RWPE2 (cell line): Measurements from ENCODE around the gene INSC.

ENCODE experiments used
- ATAC-seq: fragments of 200-7000 bp; cut with Tn5 transposase; 3 replicates; pipeline ENCODE4 v1.9.1; 2021; ENCODE audit warnings: low read depth
- DNase-seq: peaks from one replicate; pipeline ENCODE4 v3.0.0-alpha.2; 2020; ENCODE audit warnings: low spot score
- H3K27ac ChIP-seq: fragments of 450-650 bp; 2 replicates; pipeline ENCODE4 v1.5.1; 2017; ENCODE audit warnings: mild to moderate bottlenecking; ENCODE audit not compliant: poor library complexity, severe bottlenecking
- H3K27me3 ChIP-seq: fragments of 250-450 bp; sonication (Bioruptor Pico); 2 replicates; pipeline ENCODE4 v1.5.1; 2021; ENCODE audit warnings: mild to moderate bottlenecking, moderate library complexity; ENCODE audit not compliant: insufficient read depth, poor library complexity, severe bottlenecking
- H3K36me3 ChIP-seq: fragments of 250-450 bp; sonication (Bioruptor Pico); 2 replicates; pipeline ENCODE4 v1.5.1; 2020; ENCODE audit warnings: low read depth, mild to moderate bottlenecking, moderate library complexity
- H3K4me1 ChIP-seq: fragments of 250-450 bp; sonication (Bioruptor Pico); 2 replicates; pipeline ENCODE4 v1.5.1; 2021; ENCODE audit warnings: mild to moderate bottlenecking, moderate library complexity; ENCODE audit not compliant: insufficient read depth, poor library complexity, severe bottlenecking
- H3K4me3 ChIP-seq: fragments of 250-450 bp; sonication (Bioruptor Pico); 2 replicates; pipeline ENCODE4 v1.5.1; 2021; ENCODE audit warnings: mild to moderate bottlenecking, moderate library complexity; ENCODE audit not compliant: severe bottlenecking
- H3K9me3 ChIP-seq: fragments of 250-450 bp; sonication (Bioruptor Pico); 2 replicates; pipeline ENCODE4 v1.5.1; 2021; ENCODE audit warnings: mild to moderate bottlenecking, moderate library complexity; ENCODE audit not compliant: severe bottlenecking
- TF ChIP-seq, protein P1 (sequence below): fragments of 450-650 bp; IDR thresholded peaks from one replicate; pipeline ENCODE4 v1.5.1; 2017; ENCODE audit warnings: mild to moderate bottlenecking, moderate library complexity; ENCODE audit not compliant: poor library complexity, severe bottlenecking

The INSC gene

DNA sequence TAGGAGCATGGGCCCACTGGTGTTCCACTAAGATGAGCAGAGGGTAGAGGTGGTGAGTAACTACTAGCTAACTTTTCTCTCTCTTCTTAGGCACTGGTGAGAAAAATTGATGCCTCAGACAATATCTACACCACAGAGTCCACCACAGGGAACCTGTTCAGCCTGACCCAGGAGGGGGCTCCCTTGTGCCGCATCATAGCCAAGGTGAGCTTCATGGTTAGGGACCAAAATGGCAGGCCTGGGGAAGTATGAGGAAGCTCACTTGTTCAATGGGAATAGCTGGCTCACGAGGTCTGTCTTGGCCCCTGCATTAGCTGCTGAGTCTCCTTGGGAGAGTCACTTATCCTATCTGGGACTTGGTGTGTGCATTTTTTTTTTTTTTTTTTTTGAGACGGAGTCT is 75.9 kb downstream of the INSC start:
- Histone ChIP-seq H3K4me1 (no peaks in the 10 kb centered on the region), H3K36me3 (no peaks in the 10 kb centered on the region), H3K9me3 (no peaks in the 10 kb centered on the region), H3K27ac (no peak overlapping the region), H3K4me3 (no peak overlapping the region), H3K27me3 (no peaks in the 10 kb centered on the region)
- no peak for DNase-seq
- ATAC-seq: no peak
- TF ChIP-seq, protein P1, sequence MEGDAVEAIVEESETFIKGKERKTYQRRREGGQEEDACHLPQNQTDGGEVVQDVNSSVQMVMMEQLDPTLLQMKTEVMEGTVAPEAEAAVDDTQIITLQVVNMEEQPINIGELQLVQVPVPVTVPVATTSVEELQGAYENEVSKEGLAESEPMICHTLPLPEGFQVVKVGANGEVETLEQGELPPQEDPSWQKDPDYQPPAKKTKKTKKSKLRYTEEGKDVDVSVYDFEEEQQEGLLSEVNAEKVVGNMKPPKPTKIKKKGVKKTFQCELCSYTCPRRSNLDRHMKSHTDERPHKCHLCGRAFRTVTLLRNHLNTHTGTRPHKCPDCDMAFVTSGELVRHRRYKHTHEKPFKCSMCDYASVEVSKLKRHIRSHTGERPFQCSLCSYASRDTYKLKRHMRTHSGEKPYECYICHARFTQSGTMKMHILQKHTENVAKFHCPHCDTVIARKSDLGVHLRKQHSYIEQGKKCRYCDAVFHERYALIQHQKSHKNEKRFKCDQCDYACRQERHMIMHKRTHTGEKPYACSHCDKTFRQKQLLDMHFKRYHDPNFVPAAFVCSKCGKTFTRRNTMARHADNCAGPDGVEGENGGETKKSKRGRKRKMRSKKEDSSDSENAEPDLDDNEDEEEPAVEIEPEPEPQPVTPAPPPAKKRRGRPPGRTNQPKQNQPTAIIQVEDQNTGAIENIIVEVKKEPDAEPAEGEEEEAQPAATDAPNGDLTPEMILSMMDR: no peak

DNA sequence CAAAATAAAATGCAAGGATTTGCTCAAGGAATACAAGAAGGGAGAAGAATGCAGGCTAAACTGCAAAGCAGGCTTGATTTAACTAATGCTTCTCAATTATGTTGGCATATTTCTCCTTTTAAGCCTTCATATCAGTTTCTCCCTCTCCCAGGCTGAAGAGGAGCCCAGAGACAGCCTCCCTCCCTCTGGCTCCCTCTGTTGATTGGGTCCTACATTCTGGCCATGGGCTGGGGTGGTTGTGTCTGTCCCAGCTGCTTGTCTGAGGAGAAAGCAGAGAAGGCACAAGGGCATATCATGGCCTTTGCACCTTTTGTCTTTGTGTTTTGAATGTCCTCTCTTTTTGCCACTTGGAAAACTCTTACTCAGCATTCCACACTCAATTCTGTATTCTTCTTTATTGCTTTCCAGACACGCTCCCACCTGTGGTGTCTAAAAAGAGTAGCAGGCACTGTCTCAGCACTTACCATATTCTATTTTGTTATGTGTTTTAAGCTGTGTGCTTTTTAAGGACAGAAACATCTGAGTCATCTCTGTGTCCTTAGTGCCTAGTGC is 77.4 kb downstream of the INSC start:
- no peak for ATAC-seq

DNA sequence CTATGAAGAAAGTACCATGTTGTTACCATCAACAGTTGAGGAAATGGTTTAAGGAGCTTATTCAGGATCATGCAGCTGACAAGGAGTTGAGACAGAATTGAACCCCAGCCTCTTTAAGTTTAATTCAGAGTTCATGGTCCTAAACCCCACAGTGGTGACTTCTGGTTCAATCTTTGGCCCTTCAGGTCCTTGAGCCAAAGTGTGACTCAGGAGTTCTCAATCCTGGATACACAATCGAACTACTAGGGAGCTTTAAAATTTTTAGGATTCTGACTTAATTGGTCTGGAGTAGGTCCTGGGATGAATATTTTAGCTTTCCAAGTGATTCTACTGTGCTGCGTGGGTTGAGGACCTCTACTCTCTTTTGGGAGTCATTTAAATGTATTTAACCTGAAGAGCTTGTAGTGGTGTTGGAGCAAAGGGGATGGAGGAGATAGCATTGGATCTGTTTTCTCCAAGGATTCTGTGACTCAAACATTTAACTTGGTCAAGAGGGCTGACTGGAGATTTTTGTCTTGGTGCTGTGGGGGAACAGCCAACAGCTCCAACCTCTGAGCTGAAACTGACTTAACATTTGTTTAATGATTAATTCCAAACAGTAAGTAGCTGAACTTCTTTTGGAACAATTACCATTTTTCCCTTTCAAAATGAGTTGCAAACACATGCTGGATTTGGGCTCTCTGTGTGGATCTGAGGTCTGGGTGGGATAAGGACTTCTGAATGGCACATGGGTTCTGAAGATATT is 80.1 kb downstream of the INSC start:
- Histone ChIP-seq H3K4me3 (no peak overlapping the region), H3K9me3 (no peaks in the 10 kb centered on the region), H3K27me3 (no peaks in the 10 kb centered on the region), H3K4me1 (no peaks in the 10 kb centered on the region), H3K27ac (no peak overlapping the region), H3K36me3 (no peaks in the 10 kb centered on the region)
- TF ChIP-seq, protein P1: no peak
- ATAC-seq: no peak; the same call in 2 of the 3 replicates
- no peak for DNase-seq

More for the DNA sequence above, 77.4 kb downstream of the INSC start:
- Histone ChIP-seq H3K9me3 (no peaks in the 10 kb centered on the region), H3K27ac (no peak overlapping the region), H3K27me3 (no peaks in the 10 kb centered on the region), H3K4me1 (no peaks in the 10 kb centered on the region), H3K4me3 (no peak overlapping the region), H3K36me3 (no peaks in the 10 kb centered on the region)
- no peak for DNase-seq
- TF ChIP-seq, protein P1: no peak

DNA sequence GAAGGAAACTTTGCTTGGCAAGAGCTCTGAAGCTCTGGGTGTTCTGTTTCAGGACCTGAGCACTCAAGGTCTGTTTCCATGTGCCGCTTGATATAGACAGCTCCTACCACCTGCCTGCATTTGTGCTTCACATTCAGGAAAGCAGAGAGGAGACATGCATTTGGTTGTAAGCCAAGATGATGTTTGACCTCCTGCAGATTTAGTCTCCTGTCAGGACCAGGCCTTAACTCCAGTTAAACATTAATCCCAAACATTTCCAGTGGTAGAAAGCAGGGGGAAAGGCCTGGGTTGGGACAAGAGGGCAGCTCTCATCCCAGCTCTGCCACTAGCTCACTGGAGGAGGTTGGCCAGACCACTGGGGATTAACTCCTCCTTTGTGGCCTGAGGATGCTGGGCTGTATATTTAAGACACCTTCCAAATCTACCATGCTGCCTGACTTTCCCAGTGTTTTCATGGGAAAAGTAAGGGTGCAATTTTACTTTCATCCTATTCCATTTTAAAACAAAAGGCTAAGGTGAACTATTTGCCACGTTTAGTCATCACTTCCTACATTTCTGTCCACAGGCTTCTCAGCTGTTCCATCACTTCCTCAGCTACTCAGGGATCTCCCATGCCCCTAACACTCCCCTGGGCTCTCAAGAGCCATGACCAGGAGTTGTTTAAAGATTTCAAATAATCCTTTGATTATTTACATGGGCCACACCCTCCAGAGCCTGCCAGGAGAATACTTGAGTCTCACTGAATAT is 80.9 kb downstream of the INSC start:
- TF ChIP-seq, protein P1: no peak
- DNase-seq (no peak), ATAC-seq (no peak)
- Histone ChIP-seq H3K4me1 (no peaks in the 10 kb centered on the region), H3K27ac (no peak overlapping the region), H3K36me3 (no peaks in the 10 kb centered on the region), H3K9me3 (no peaks in the 10 kb centered on the region), H3K4me3 (no peak overlapping the region), H3K27me3 (no peaks in the 10 kb centered on the region)
